ENCODE measurements around the gene MSH5.
A peak's percentile ranks its signal among the peaks of the same experiment; 100 is the strongest.
"Not testable (repeated sequence)": the region's sequence is repeated elsewhere in the genome, so short reads cannot be mapped to it uniquely, and the experiment has no call there.

MSH5 gene

GRCh38 chr6:31799781-31800180, 60.0 kb downstream of the MSH5 start:
- Histone ChIP-seq H3K27me3 (no peaks in the 10 kb centered on the region), H3K9me3 (no peaks in the 10 kb centered on the region), H3K36me3 (peaks cover 9% of the 10 kb centered on the region; the same call in 1 of the 2 replicates), H3K4me1 (no peaks in the 10 kb centered on the region), H3K4me3 (ENCODE audit: low read depth, low read length) (no peak overlapping the region)
- no peak for DNase-seq
- TF ChIP-seq CTCF (IDR thresholded peaks at IDR 0.05; ENCODE audit: low read depth, low read length) = no peak

- DNase-seq; H3K4me1 ChIP-seq; H3K27me3 ChIP-seq; H3K36me3 ChIP-seq; H3K9me3 ChIP-seq; H3K4me3 ChIP-seq (ENCODE audit: low read depth, low read length): not testable (repeated sequence)
Measured at GRCh38 chr6:31801031-31801927, 61.5 kb downstream of the MSH5 start.

GRCh38 chr6:31805939-31806469, 66.2 kb downstream of the MSH5 start:
- Histone ChIP-seq H3K36me3 (peaks cover 3% of the 10 kb centered on the region; the same call in 1 of the 2 replicates), H3K4me1 (no peaks in the 10 kb centered on the region), H3K27me3 (no peaks in the 10 kb centered on the region), H3K4me3 (ENCODE audit: low read depth, low read length) (peak overlapping the region; percentile 86), H3K9me3 (no peaks in the 10 kb centered on the region)
- TF ChIP-seq CTCF (IDR thresholded peaks at IDR 0.05; ENCODE audit: low read depth, low read length) = no peak
- no peak for DNase-seq

GRCh38 chr6:31806470-31807272, 66.9 kb downstream of the MSH5 start, which contains the start of gene LSM2:
LSM2 (minus strand) TSS chr6:31806966; CDS start chr6:31806757, 209 bp downstream.
- Histone ChIP-seq H3K36me3 (peaks cover 3% of the 10 kb centered on the region; the same call in 1 of the 2 replicates), H3K4me1 (no peaks in the 10 kb centered on the region), H3K9me3 (no peaks in the 10 kb centered on the region), H3K27me3 (no peaks in the 10 kb centered on the region), H3K4me3 (ENCODE audit: low read depth, low read length) (peak within 1 kb of the TSS; percentile 86)
- TF ChIP-seq CTCF (IDR thresholded peaks at IDR 0.05; ENCODE audit: low read depth, low read length) = peak; percentile 12; the same call in 1 of the 2 replicates
- peak; percentile 99 for DNase-seq

- not testable (repeated sequence) for H3K4me1 ChIP-seq; H3K27me3 ChIP-seq; H3K4me3 ChIP-seq (ENCODE audit: low read depth, low read length); H3K36me3 ChIP-seq; DNase-seq; H3K9me3 ChIP-seq
Measured at GRCh38 chr6:31808599-31808998, 68.8 kb downstream of the MSH5 start.

- Histone ChIP-seq H3K27me3 (no peaks in the 10 kb centered on the region), H3K4me1 (0 out of 2 replicates have a peak, but pooled peaks cover 4% of the 10 kb centered on the region), H3K36me3 (no peaks in the 10 kb centered on the region), H3K9me3 (no peaks in the 10 kb centered on the region), H3K4me3 (ENCODE audit: low read depth, low read length) (no peak overlapping the region)
- TF ChIP-seq CTCF (IDR thresholded peaks at IDR 0.05; ENCODE audit: low read depth, low read length) = no peak
- no peak for DNase-seq
Measured at GRCh38 chr6:31811645-31812044, 71.8 kb downstream of the MSH5 start.

Measured in BE2C (cell line).